SK-N-SH treated with all-trans-retinoic acid at 6 μM for 48 hours (cell line): ENCODE results near the gene SMIM38.

Experiments
- ATAC-seq: fragments of 200-7000 bp; cut with Tn5 transposase; 3 replicates; pipeline ENCODE4 v1.9.1; 2020; ENCODE audit warnings: mild to moderate bottlenecking, moderate library complexity
- ARNTL ChIP-seq: fragments of 450-650 bp; formaldehyde crosslinking; IDR thresholded peaks from 2 replicates; pipeline ENCODE4 v1.5.0; 2020; ENCODE audit warnings: low read depth, mild to moderate bottlenecking, moderate library complexity, borderline replicate concordance
- BACH2 ChIP-seq: fragments of 250-450 bp; sonication (Bioruptor Pico); IDR thresholded peaks from 2 replicates; pipeline ENCODE4 v1.9.0; 2021; ENCODE audit warnings: mild to moderate bottlenecking, borderline replicate concordance
- CSDC2 ChIP-seq: fragments of 250-450 bp; sonication (Bioruptor Pico); IDR thresholded peaks from 2 replicates; pipeline ENCODE4 v1.5.0; 2020; ENCODE audit warnings: mild to moderate bottlenecking, moderate library complexity
- ESRRG ChIP-seq: fragments of 250-450 bp; sonication (Bioruptor Pico); IDR thresholded peaks from 2 replicates; pipeline ENCODE4 v1.6.1; 2021; ENCODE audit warnings: mild to moderate bottlenecking
- ISL1 ChIP-seq: fragments of 250-450 bp; sonication (Bioruptor Pico); IDR thresholded peaks from 2 replicates; pipeline ENCODE4 v2.1.2; 2022; ENCODE audit warnings: mild to moderate bottlenecking, moderate library complexity
- OSR1 ChIP-seq: fragments of 250-450 bp; sonication (Bioruptor Pico); IDR thresholded peaks from 2 replicates; pipeline ENCODE4 v1.8.0; 2022; ENCODE audit warnings: moderate library complexity, mild to moderate bottlenecking, inconsistent platforms
- RARB ChIP-seq: fragments of 250-450 bp; sonication (Bioruptor Pico); IDR thresholded peaks from 2 replicates; pipeline ENCODE4 v1.8.0; 2021; ENCODE audit warnings: mild to moderate bottlenecking, moderate library complexity
- TCF4 ChIP-seq: fragments of 250-450 bp; sonication (Bioruptor Pico); IDR thresholded peaks from 2 replicates; pipeline ENCODE4 v1.8.0; 2021; ENCODE audit warnings: mild to moderate bottlenecking, moderate library complexity, borderline replicate concordance
- ZC3H10 ChIP-seq: fragments of 250-450 bp; sonication (Bioruptor Pico); IDR thresholded peaks from 2 replicates; pipeline ENCODE4 v1.5.1; 2021; ENCODE audit warnings: mild to moderate bottlenecking, moderate library complexity
- ZFP3 ChIP-seq: fragments of 250-450 bp; sonication (Bioruptor Pico); IDR thresholded peaks from 2 replicates; pipeline ENCODE4 v1.5.0; 2020; ENCODE audit warnings: mild to moderate bottlenecking, moderate library complexity
- ZFP30 ChIP-seq: fragments of 450-650 bp; formaldehyde crosslinking; IDR thresholded peaks from 2 replicates; pipeline ENCODE4 v1.5.0; 2022; ENCODE audit warnings: mild to moderate bottlenecking, moderate library complexity
- ZNF565 ChIP-seq: fragments of 450-650 bp; formaldehyde crosslinking; conservative IDR thresholded peaks from 2 replicates; pipeline ENCODE4 v1.5.0; 2020; ENCODE audit warnings: low read depth, mild to moderate bottlenecking, moderate library complexity
- ZNF8 ChIP-seq: fragments of 450-650 bp; formaldehyde crosslinking; IDR thresholded peaks from 2 replicates; pipeline ENCODE4 v1.5.0; 2020; ENCODE audit warnings: mild to moderate bottlenecking, moderate library complexity
- TF ChIP-seq, protein P1 (sequence below): fragments of 250-450 bp; sonication (Bioruptor Pico); IDR thresholded peaks from 2 replicates; pipeline ENCODE4 v1.8.0; 2020; ENCODE audit warnings: mild to moderate bottlenecking, moderate library complexity, borderline replicate concordance
- TF ChIP-seq, protein P2 (sequence below): fragments of 250-450 bp; sonication (Bioruptor Pico); IDR thresholded peaks from 2 replicates; pipeline ENCODE4 v1.5.0; 2020; ENCODE audit warnings: mild to moderate bottlenecking, moderate library complexity
- TF ChIP-seq, protein P3 (sequence below): fragments of 250-450 bp; sonication (Bioruptor Pico); IDR thresholded peaks from 2 replicates; pipeline ENCODE4 v1.8.0; 2021; ENCODE audit warnings: low read depth, mild to moderate bottlenecking, moderate library complexity, borderline replicate concordance
- TF ChIP-seq, protein P4 (sequence below): fragments of 250-450 bp; sonication (Bioruptor Pico); IDR thresholded peaks from 2 replicates; pipeline ENCODE4 v1.5.1; 2021; ENCODE audit warnings: mild to moderate bottlenecking, moderate library complexity
- TF ChIP-seq, protein P5 (sequence below): fragments of 250-450 bp; sonication (Bioruptor Pico); IDR thresholded peaks from 2 replicates; pipeline ENCODE4 v1.5.1; 2020; ENCODE audit warnings: low read depth, mild to moderate bottlenecking, moderate library complexity

SMIM38 gene

DNA sequence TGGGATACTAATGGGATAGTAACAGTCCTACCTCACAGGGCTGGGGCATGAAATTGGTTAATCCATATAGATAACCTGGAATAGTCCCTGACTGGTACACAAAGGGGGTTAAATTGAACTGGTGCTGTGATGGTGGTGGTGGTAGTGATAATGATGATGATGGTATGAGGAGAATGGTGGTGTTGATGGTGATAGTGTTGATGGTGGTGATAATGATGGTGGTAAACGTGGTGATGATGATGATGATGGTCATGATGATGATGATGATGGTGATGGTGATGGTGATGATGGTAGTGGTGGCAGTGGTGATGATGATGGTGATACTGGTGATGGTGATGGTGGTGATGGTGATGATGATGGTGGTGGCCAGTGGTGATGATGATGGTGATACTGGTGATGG is 38.7 kb downstream of the SMIM38 start:
- no peak for ATAC-seq
- TF ChIP-seq OSR1 (CRISPR knock-in tag): no peak
- no peak for TF ChIP-seq TCF4
- no peak for TF ChIP-seq BACH2 (CRISPR knock-in tag)
- no peak for TF ChIP-seq ISL1 (CRISPR knock-in tag)
- TF ChIP-seq CSDC2: no peak
- TF ChIP-seq, all 23 proteins: peak for 0

DNA sequence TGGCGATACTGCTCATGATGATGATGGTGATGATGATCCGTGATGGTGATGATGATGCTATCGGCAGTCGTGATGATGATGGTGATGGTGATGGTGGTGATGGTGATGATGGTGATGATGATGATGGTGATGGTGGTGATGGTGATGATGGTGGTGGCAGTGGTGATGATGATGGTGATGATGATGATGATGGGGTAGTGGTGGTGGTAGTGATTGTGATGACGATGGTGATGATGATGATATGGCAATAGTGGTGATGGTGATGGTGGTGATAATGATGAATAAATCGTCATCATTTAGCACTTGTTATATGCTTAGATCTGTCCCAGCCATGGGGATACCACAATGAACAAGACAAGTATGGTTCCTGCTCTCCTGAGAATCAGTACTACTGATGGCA is 39.2 kb downstream of the SMIM38 start:
- ATAC-seq: no peak

DNA sequence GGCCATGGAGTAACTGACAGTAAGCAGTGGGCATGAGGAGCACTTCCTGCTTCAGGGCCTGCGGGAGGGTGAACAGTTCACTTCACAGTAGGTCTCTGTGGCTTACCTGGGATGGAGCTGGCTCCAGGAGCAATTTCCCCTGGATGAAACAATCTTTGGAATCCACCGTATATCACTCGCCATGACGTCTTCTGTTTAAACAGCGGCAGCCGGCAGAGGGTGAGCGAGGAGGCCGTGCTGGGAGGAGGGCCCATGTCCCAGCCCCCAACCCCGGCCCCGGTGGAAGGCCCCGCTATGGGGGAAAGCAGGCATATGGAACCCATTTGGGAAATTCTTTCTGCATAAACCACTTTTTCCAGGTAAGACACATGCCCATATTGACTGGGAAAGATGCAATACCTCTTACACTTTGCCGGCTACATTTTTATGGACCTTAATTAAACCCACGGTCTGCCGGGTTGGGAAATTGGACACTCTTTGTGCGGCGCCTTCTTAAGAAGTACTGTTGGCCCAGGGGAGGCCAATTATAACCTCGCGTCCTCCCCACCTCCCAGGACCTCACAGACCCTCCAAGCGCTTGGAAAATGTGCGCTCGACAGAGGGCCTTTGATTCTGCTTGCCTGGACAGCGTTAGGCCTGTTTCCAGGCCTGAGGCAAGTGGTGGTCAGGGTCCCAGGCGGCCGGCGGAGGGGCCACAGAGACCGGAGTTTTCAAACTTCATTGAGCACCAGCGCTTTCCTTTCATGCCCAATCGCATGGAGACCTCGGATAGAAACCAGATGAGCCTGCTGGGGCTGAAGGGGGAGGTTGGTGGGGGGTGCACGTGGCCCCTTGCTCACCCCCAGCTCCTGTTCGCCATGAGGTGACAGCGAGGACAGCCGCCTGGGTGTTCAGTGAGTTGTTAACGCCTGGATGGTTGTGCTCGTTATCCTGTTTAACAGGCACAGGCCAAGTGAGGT is 40.4 kb downstream of the SMIM38 start:
- no peak for ATAC-seq
- TF ChIP-seq RARB (CRISPR knock-in tag) (no peak), ZNF8 (CRISPR knock-in tag) (no peak), ZNF565 (no peak), ZC3H10 (CRISPR knock-in tag) (no peak), BACH2 (CRISPR knock-in tag) (no peak), ARNTL (CRISPR knock-in tag) (no peak), ISL1 (CRISPR knock-in tag) (no peak), CSDC2 (no peak)
- TF ChIP-seq, protein P1, sequence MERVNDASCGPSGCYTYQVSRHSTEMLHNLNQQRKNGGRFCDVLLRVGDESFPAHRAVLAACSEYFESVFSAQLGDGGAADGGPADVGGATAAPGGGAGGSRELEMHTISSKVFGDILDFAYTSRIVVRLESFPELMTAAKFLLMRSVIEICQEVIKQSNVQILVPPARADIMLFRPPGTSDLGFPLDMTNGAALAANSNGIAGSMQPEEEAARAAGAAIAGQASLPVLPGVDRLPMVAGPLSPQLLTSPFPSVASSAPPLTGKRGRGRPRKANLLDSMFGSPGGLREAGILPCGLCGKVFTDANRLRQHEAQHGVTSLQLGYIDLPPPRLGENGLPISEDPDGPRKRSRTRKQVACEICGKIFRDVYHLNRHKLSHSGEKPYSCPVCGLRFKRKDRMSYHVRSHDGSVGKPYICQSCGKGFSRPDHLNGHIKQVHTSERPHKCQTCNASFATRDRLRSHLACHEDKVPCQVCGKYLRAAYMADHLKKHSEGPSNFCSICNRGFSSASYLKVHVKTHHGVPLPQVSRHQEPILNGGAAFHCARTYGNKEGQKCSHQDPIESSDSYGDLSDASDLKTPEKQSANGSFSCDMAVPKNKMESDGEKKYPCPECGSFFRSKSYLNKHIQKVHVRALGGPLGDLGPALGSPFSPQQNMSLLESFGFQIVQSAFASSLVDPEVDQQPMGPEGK: no peak
- TF ChIP-seq, protein P2, sequence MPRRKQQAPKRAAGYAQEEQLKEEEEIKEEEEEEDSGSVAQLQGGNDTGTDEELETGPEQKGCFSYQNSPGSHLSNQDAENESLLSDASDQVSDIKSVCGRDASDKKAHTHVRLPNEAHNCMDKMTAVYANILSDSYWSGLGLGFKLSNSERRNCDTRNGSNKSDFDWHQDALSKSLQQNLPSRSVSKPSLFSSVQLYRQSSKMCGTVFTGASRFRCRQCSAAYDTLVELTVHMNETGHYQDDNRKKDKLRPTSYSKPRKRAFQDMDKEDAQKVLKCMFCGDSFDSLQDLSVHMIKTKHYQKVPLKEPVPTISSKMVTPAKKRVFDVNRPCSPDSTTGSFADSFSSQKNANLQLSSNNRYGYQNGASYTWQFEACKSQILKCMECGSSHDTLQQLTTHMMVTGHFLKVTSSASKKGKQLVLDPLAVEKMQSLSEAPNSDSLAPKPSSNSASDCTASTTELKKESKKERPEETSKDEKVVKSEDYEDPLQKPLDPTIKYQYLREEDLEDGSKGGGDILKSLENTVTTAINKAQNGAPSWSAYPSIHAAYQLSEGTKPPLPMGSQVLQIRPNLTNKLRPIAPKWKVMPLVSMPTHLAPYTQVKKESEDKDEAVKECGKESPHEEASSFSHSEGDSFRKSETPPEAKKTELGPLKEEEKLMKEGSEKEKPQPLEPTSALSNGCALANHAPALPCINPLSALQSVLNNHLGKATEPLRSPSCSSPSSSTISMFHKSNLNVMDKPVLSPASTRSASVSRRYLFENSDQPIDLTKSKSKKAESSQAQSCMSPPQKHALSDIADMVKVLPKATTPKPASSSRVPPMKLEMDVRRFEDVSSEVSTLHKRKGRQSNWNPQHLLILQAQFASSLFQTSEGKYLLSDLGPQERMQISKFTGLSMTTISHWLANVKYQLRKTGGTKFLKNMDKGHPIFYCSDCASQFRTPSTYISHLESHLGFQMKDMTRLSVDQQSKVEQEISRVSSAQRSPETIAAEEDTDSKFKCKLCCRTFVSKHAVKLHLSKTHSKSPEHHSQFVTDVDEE (CRISPR knock-in tag): no peak
- TF ChIP-seq, protein P3, sequence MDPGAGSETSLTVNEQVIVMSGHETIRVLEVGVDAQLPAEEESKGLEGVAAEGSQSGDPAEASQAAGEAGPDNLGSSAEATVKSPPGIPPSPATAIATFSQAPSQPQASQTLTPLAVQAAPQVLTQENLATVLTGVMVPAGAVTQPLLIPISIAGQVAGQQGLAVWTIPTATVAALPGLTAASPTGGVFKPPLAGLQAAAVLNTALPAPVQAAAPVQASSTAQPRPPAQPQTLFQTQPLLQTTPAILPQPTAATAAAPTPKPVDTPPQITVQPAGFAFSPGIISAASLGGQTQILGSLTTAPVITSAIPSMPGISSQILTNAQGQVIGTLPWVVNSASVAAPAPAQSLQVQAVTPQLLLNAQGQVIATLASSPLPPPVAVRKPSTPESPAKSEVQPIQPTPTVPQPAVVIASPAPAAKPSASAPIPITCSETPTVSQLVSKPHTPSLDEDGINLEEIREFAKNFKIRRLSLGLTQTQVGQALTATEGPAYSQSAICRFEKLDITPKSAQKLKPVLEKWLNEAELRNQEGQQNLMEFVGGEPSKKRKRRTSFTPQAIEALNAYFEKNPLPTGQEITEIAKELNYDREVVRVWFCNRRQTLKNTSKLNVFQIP (CRISPR knock-in tag): no peak
- TF ChIP-seq, protein P4, sequence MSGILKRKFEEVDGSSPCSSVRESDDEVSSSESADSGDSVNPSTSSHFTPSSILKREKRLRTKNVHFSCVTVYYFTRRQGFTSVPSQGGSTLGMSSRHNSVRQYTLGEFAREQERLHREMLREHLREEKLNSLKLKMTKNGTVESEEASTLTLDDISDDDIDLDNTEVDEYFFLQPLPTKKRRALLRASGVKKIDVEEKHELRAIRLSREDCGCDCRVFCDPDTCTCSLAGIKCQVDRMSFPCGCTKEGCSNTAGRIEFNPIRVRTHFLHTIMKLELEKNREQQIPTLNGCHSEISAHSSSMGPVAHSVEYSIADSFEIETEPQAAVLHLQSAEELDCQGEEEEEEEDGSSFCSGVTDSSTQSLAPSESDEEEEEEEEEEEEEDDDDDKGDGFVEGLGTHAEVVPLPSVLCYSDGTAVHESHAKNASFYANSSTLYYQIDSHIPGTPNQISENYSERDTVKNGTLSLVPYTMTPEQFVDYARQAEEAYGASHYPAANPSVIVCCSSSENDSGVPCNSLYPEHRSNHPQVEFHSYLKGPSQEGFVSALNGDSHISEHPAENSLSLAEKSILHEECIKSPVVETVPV (CRISPR knock-in tag): no peak
- TF ChIP-seq, protein P5, sequence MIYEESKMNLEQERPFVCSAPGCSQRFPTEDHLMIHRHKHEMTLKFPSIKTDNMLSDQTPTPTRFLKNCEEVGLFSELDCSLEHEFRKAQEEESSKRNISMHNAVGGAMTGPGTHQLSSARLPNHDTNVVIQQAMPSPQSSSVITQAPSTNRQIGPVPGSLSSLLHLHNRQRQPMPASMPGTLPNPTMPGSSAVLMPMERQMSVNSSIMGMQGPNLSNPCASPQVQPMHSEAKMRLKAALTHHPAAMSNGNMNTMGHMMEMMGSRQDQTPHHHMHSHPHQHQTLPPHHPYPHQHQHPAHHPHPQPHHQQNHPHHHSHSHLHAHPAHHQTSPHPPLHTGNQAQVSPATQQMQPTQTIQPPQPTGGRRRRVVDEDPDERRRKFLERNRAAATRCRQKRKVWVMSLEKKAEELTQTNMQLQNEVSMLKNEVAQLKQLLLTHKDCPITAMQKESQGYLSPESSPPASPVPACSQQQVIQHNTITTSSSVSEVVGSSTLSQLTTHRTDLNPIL (CRISPR knock-in tag): no peak

More for the DNA sequence above, 39.2 kb downstream of the SMIM38 start:
- TF ChIP-seq, protein P5 (CRISPR knock-in tag): no peak
- TF ChIP-seq RARB (CRISPR knock-in tag) (no peak), CSDC2 (no peak), ZFP30 (CRISPR knock-in tag) (no peak), BACH2 (CRISPR knock-in tag) (no peak), TCF4 (no peak), ESRRG (no peak), ZNF565 (no peak), ZFP3 (no peak), ZC3H10 (CRISPR knock-in tag) (no peak)
- TF ChIP-seq, protein P1: no peak
- TF ChIP-seq, protein P3 (CRISPR knock-in tag): no peak
- TF ChIP-seq, all 23 proteins: peak for 0
